ENCODE measurements around the gene EME2. TPM values are rescaled to one million over a fixed set of nuclear protein-coding genes. Genes with fewer than 3 reads are reported as not detected.

The EME2 gene
- total and polyA plus RNA-seq, 3 donors from 2014 or later = 12.5 to 34.2 (median 20.3) TPM

DNA sequence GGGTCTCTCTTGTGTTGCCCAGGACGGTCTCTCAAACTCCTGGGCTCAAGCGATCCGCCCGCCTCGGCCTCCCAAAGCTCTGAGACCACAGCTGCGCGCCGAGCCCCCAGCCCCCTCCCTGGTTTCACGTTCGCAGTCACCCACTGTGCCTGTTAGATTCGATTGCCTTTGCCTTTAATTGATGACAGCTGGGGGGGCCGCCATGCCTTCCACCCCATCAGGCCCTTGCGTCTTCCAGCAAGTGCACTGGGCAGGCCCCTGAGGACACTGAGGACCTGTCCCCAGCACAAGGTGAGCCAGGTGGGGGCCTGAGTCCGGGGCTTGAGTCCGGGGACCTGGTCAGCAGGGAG, 17.6 kb downstream of the EME2 start:
- H3K27me3 ChIP-seq = no peaks in the 10 kb centered on the region
- TF ChIP-seq, protein P1, sequence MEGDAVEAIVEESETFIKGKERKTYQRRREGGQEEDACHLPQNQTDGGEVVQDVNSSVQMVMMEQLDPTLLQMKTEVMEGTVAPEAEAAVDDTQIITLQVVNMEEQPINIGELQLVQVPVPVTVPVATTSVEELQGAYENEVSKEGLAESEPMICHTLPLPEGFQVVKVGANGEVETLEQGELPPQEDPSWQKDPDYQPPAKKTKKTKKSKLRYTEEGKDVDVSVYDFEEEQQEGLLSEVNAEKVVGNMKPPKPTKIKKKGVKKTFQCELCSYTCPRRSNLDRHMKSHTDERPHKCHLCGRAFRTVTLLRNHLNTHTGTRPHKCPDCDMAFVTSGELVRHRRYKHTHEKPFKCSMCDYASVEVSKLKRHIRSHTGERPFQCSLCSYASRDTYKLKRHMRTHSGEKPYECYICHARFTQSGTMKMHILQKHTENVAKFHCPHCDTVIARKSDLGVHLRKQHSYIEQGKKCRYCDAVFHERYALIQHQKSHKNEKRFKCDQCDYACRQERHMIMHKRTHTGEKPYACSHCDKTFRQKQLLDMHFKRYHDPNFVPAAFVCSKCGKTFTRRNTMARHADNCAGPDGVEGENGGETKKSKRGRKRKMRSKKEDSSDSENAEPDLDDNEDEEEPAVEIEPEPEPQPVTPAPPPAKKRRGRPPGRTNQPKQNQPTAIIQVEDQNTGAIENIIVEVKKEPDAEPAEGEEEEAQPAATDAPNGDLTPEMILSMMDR (IDR thresholded peaks at IDR 0.05) = no peak
- no peak for TF ChIP-seq POLR2A (IDR thresholded peaks at IDR 0.05)
- WGBS, 2 donors = 90 to 96% methylated on average over 13 to 14 of the region's 15 CpGs
- no peak overlapping the region for H3K27ac ChIP-seq
- no peaks in the 10 kb centered on the region for H3K9me3 ChIP-seq
- H3K4me3 ChIP-seq = no peak overlapping the region
- no peaks in the 10 kb centered on the region for H3K4me1 ChIP-seq
- H3K36me3 ChIP-seq (ENCODE audit: low read depth, missing control alignments) = no peaks in the 10 kb centered on the region
- DNase-seq = no peak
- intact Hi-C loops (cut with DNase I; ENCODE audit: low total_unique reads) = no loop called here

- no peak for TF ChIP-seq POLR2A (IDR thresholded peaks at IDR 0.05)
- TF ChIP-seq, protein P1 (IDR thresholded peaks at IDR 0.05) = no peak
- Histone ChIP-seq H3K27me3 (no peaks in the 10 kb centered on the region), H3K9me3 (no peaks in the 10 kb centered on the region), H3K4me1 (no peaks in the 10 kb centered on the region), H3K27ac (no peak overlapping the region), H3K4me3 (no peak overlapping the region), H3K36me3 (ENCODE audit: low read depth, missing control alignments) (no peaks in the 10 kb centered on the region)
- 88% methylated on average over 38 of the region's 44 CpGs; no CpG with 5 or more reads in 1 of the 2 donors for WGBS, 2 donors
- DNase-seq = no peak
- intact Hi-C loops (cut with DNase I; ENCODE audit: low total_unique reads) = no loop called here
Measured at GRCh38 chr16:1790611-1791255, 18.1 kb downstream of the EME2 start.

DNA sequence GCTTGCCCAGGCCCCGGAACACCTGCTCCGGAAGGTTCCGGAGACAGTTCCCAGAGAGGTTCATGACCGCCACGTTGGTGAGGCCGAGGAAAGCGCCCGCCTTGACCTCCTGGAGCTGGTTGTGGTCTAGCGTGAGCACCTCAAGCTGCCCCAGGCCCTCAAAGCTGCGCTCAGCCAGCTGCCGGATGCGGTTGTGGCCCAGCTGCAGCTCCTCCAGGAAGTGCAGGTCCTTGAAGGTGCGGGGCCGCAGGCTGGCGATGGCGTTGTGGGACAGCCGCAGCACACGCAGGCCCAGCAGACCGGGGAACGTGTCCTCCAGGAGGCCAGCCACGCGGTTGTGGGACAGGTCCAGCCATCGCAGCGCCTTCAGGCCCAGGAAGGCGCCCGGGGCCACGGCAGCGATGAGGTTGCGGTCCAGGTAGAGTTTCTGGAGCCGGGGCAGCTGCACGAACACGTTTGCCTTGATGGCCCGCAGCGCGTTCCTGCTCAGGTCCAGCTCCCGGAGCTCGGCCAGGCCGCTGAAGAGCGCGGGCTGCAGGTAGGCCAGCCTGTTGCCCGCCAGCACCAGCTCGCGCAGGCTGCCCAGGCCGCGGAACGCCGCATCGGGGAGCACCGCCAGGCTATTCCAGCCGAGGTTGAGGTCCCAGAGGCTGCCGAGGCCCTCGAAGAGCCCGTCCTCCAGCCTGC, 18.8 kb downstream of the EME2 start:
- Histone ChIP-seq H3K4me3 (no peak overlapping the region), H3K4me1 (no peaks in the 10 kb centered on the region), H3K36me3 (ENCODE audit: low read depth, missing control alignments) (no peaks in the 10 kb centered on the region), H3K27me3 (no peaks in the 10 kb centered on the region), H3K27ac (no peak overlapping the region), H3K9me3 (no peaks in the 10 kb centered on the region)
- no peak for DNase-seq
- WGBS, 2 donors = 93 to 100% methylated on average over 6 to 32 of the region's 53 CpGs
- intact Hi-C loops (cut with DNase I; ENCODE audit: low total_unique reads) = no loop called here
- no peak for TF ChIP-seq POLR2A (IDR thresholded peaks at IDR 0.05)
- TF ChIP-seq, protein P1 (IDR thresholded peaks at IDR 0.05) = no peak

GRCh38 chr16:1791943-1792812, 19.6 kb downstream of the EME2 start:
- DNase-seq = no peak
- H3K27me3 ChIP-seq = no peaks in the 10 kb centered on the region
- H3K4me3 ChIP-seq = no peak overlapping the region
- no peak overlapping the region for H3K27ac ChIP-seq
- TF ChIP-seq POLR2A (IDR thresholded peaks at IDR 0.05) = no peak
- TF ChIP-seq, protein P1 (IDR thresholded peaks at IDR 0.05) = no peak
- 87 to 90% methylated on average over 4 to 58 of the region's 59 CpGs for WGBS, 2 donors
- H3K9me3 ChIP-seq = no peaks in the 10 kb centered on the region
- H3K4me1 ChIP-seq = no peaks in the 10 kb centered on the region
- intact Hi-C loops (cut with DNase I; ENCODE audit: low total_unique reads) = no loop called here
- H3K36me3 ChIP-seq (ENCODE audit: low read depth, missing control alignments) = no peaks in the 10 kb centered on the region

All from testis (tissue), 3 donors.